Spinal cord (tissue), 10 donors: Measurements from ENCODE around the gene MTFMT. TPM values are rescaled to one million over a fixed set of nuclear protein-coding genes. Genes with fewer than 3 reads are reported as not detected.

Experiments
- DNase-seq, 6 donors: peaks; one replicate each; pipeline versions ENCODE4 v3.0.0 to v3.0.0-alpha.2; 2013 to 2015; ENCODE audit warnings: low spot score in 6 of 6, low read depth in 4 of 6
- H3K27ac ChIP-seq: one replicate; pipeline ENCODE4 v1.5.1; 2013; ENCODE audit warnings: low read depth, low read length, control low read depth
- H3K27me3 ChIP-seq: one replicate; pipeline ENCODE4 v1.6.1; 2013; ENCODE audit warnings: low read length; ENCODE audit not compliant: control insufficient read depth, insufficient read depth
- H3K36me3 ChIP-seq: one replicate; pipeline ENCODE4 v1.6.1; 2013; ENCODE audit warnings: low read length; ENCODE audit not compliant: control insufficient read depth, insufficient read depth
- H3K4me1 ChIP-seq: one replicate; pipeline ENCODE4 v1.6.1; 2013; ENCODE audit warnings: low read length; ENCODE audit not compliant: control insufficient read depth, insufficient read depth
- H3K4me3 ChIP-seq: one replicate; pipeline ENCODE4 v1.5.1; 2013; ENCODE audit warnings: low read depth, low read length, control low read depth
- H3K9me3 ChIP-seq: one replicate; pipeline ENCODE4 v1.6.1; 2013; ENCODE audit warnings: low read length; ENCODE audit not compliant: control insufficient read depth, insufficient read depth
- WGBS: methylation state at CpG from one replicate; pipeline ENCODE4 v1.1.5; 2013; ENCODE audit warnings: missing lambda C conversion rate; ENCODE audit not compliant: insufficient coverage; 5-methylcytosine and 5-hydroxymethylcytosine counted together
- polyA plus RNA-seq, 2 donors: library from polyadenylated mRNA; unstranded; fragments of 120-200 nt; gene quantifications; one replicate each; pipeline ENCODE4 v1.2.1, GENCODE V29; 2013; ENCODE audit not compliant: insufficient read length in 2 of 2
- total RNA-seq, 2 donors: library from RNA; depleted of rRNA in 1 of 2; stranded (reverse); fragments of 120-200 nt in 1 of 2; fragments of >200 nt in 1 of 2; gene quantifications; one replicate each; pipeline versions ENCODE4 v1.2.3 to v1.2.4, GENCODE V29; 2013 to 2014
- donor health status: healthy.

Gene MTFMT
- total and polyA plus RNA-seq, 4 donors: 14.9 to 19.7 (median 16.7) TPM

DNA sequence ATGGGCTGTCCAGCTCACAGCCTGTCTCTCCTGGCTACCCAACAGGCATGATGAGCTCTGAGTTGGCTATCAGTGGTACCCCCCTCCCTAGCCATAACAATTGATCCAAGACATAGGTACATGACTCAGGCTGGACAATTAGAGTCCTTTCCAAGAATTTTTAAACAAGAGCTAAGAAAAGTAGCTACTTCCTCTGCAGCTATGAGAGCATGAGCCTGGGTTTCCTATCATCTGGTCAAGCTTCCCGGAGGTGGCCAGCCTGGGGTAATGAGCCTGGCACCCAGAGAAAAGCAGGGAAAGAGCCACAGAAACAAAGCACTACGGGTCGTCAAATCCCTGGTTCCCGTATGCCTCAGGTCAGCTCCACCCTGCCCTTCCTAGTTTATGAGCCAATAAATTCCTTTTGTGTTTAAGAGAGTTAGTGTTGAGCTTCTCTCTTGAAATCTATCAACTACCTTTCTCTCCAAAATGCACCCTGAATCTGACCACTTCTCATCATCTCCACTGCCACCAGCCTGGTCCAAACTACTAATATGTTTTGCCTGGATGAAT is 13.4 kb upstream of the MTFMT start:
- H3K27me3 ChIP-seq: no peaks in the 10 kb centered on the region
- no peaks in the 10 kb centered on the region for H3K9me3 ChIP-seq
- 67% methylated on average over 1 of the region's 4 CpGs for WGBS
- no peak for DNase-seq
- no peak overlapping the region for H3K27ac ChIP-seq
- H3K36me3 ChIP-seq: no peaks in the 10 kb centered on the region
- H3K4me3 ChIP-seq: no peak overlapping the region
- H3K4me1 ChIP-seq: peaks cover 5% of the 10 kb centered on the region

DNA sequence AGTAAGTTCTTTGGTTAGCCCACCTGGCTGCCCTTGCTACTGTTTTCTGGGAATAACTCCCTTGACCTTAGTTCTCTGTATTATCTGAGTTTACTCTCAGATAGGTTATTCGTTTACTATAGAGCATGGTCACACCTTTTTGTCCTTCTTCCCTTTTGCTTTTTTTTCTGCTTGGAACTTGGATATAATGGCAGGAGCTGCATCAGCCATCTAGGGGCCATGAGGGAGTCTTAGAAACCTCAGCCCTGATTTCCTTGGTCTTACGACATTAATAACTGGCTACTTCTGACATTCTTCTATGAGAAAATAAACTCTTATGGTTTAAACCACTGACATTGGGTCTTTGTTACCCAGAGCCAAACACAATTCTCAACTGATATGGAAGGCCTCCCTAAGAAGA is 12.3 kb upstream of the MTFMT start:
- Histone ChIP-seq H3K4me3 (no peak overlapping the region), H3K9me3 (no peaks in the 10 kb centered on the region), H3K27ac (no peak overlapping the region), H3K36me3 (no peaks in the 10 kb centered on the region), H3K27me3 (no peaks in the 10 kb centered on the region), H3K4me1 (peaks cover 3% of the 10 kb centered on the region)
- no CpG with 5 or more reads among the region's 2 CpGs for WGBS
- DNase-seq: no peak

DNA sequence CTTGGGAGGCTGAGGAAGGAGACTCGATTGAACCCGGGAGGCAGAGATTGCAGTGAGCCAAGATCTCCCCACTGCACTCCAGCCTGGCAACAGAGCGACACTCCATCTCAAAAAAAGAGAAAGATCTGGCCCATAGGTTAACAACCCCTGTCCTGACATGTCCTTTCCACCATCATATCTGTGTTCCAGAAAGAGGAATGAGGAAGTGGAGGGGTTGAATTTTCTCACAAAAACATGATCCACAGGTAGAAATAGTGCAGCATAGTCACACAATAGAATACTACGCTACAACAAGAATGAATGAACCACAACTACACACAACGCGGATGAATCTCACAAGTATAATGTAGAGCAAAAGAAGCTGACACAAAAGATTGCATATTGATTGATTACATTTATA is 11.0 kb upstream of the MTFMT start:
- no peaks in the 10 kb centered on the region for H3K27me3 ChIP-seq
- H3K4me3 ChIP-seq: no peak overlapping the region
- no peak for DNase-seq
- peaks cover 3% of the 10 kb centered on the region for H3K4me1 ChIP-seq
- H3K36me3 ChIP-seq: no peaks in the 10 kb centered on the region
- H3K27ac ChIP-seq: no peak overlapping the region
- WGBS: 50% methylated on average over 1 of the region's 6 CpGs
- no peaks in the 10 kb centered on the region for H3K9me3 ChIP-seq

GRCh38 chr15:65038836-65039235 is 9.4 kb upstream of the MTFMT start:
- Histone ChIP-seq H3K36me3 (no peaks in the 10 kb centered on the region), H3K27me3 (no peaks in the 10 kb centered on the region), H3K4me1 (peaks cover 3% of the 10 kb centered on the region), H3K9me3 (no peaks in the 10 kb centered on the region), H3K4me3 (no peak overlapping the region), H3K27ac (no peak overlapping the region)
- WGBS: 18% methylated on average over 5 of the region's 5 CpGs
- peak in 2 of 6 donors; percentile 11 to 28 for DNase-seq

DNA sequence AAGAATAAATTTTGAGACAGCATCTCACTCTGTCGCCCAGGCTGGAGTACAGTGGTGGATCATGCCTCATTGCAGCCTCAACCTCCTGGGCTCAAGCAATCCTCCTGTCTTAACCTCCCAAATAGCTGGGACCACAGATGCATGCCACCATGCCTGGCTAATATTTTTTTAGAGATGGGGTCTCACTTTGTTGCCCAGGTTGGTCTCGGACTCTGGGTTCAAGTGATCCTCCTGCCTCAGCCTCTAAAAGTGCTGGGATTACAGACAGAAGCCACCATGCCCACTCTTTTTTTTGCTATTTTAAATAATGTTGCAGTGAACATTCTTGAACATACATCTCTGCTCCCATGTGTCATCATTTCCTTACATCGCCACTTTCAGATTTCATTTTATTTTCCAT is 9.0 kb upstream of the MTFMT start:
- no peak overlapping the region for H3K4me3 ChIP-seq
- no peaks in the 10 kb centered on the region for H3K9me3 ChIP-seq
- no peaks in the 10 kb centered on the region for H3K27me3 ChIP-seq
- no peak for DNase-seq
- H3K27ac ChIP-seq: no peak overlapping the region
- 100% methylated on average over 2 of the region's 3 CpGs for WGBS
- H3K36me3 ChIP-seq: no peaks in the 10 kb centered on the region
- H3K4me1 ChIP-seq: peaks cover 3% of the 10 kb centered on the region

DNA sequence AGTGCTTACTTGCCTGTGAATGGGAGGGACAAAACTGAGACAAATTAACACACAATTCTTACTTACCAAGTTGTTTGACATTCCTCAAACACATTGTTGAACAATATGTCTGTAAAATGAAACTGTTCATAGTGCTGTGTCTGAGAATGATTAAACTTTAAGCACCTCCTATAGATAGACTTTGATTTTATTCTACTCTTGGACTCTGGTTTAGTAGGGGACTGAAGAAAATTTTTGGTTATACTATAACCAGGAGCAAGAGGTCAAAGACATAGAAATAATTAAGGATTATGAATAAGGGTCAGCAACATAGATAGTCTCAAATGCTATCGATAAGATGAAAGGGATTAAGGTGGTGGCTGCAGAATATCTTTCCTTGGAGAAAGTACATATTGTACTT is 7.9 kb upstream of the MTFMT start:
- Histone ChIP-seq H3K9me3 (no peaks in the 10 kb centered on the region), H3K4me3 (no peak overlapping the region), H3K36me3 (no peaks in the 10 kb centered on the region), H3K27me3 (no peaks in the 10 kb centered on the region), H3K27ac (no peak overlapping the region), H3K4me1 (peaks cover 3% of the 10 kb centered on the region)
- no CpG with 5 or more reads among the region's 1 CpG for WGBS
- DNase-seq: no peak

GRCh38 chr15:65034719-65035118 is 5.3 kb upstream of the MTFMT start:
- Histone ChIP-seq H3K27me3 (no peaks in the 10 kb centered on the region), H3K4me1 (peaks cover 6% of the 10 kb centered on the region), H3K27ac (no peak overlapping the region), H3K4me3 (no peak overlapping the region), H3K9me3 (no peaks in the 10 kb centered on the region), H3K36me3 (no peaks in the 10 kb centered on the region)
- no peak for DNase-seq
- WGBS: 92% methylated on average over 7 of the region's 11 CpGs

GRCh38 chr15:65033659-65034269 is 4.3 kb upstream of the MTFMT start:
- H3K27ac ChIP-seq: no peak overlapping the region

GRCh38 chr15:65032801-65033537 is 3.5 kb upstream of the MTFMT start:
- no peaks in the 10 kb centered on the region for H3K36me3 ChIP-seq
- 17% methylated on average over 9 of the region's 13 CpGs for WGBS
- H3K4me1 ChIP-seq: peaks cover 14% of the 10 kb centered on the region
- H3K9me3 ChIP-seq: no peaks in the 10 kb centered on the region
- no peak overlapping the region for H3K4me3 ChIP-seq
- DNase-seq: peak in 2 of 6 donors; percentile 38 to 49
- H3K27ac ChIP-seq: no peak overlapping the region
- H3K27me3 ChIP-seq: no peaks in the 10 kb centered on the region

More at GRCh38 chr15:65033659-65034269, 4.3 kb upstream of the MTFMT start:
- Histone ChIP-seq H3K9me3 (no peaks in the 10 kb centered on the region), H3K27me3 (no peaks in the 10 kb centered on the region), H3K36me3 (no peaks in the 10 kb centered on the region), H3K4me3 (no peak overlapping the region), H3K4me1 (peaks cover 8% of the 10 kb centered on the region)
- peak in 2 of 6 donors; percentile 72 to 91 for DNase-seq
- WGBS: no CpG with 5 or more reads among the region's 4 CpGs
